ENCODE data around the gene BRI3. TPM values are rescaled to one million over a fixed set of nuclear protein-coding genes. Genes with fewer than 3 reads are reported as not detected.

The BRI3 gene
- total RNA-seq, 3 donors from 2014 or later = 46.4 to 58.1 (median 51.1) TPM

DNA sequence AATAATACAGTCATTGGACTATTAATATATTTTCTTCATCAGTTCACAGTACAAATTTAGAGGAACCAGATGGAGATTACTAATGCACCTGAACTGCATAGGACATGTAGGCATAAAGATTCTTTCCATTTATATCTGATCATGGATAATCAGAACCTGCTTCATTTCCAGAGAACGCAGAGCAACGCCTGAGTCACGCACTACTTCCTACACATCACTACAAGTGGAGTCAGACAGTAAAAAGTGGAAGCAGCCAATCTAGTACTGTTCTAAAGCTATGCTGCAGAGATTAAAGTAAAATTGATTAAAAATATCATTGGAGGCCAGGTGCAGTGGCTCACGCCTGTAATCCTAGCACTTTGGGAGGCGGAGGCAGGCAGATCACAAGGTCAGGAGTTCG is 43.3 kb downstream of the BRI3 start:
- Mint-ChIP-seq H3K27me3 (ENCODE audit: low read depth) (peaks cover 6% of the 10 kb centered on the region), H3K4me3 (no peak overlapping the region), H3K36me3 (ENCODE audit: insufficient read depth) (no peaks in the 10 kb centered on the region), H3K9me3 (no peaks in the 10 kb centered on the region), H3K4me1 (ENCODE audit: low read depth) (no peaks in the 10 kb centered on the region)
- ATAC-seq (no peak), DNase-seq (no peak)

DNA sequence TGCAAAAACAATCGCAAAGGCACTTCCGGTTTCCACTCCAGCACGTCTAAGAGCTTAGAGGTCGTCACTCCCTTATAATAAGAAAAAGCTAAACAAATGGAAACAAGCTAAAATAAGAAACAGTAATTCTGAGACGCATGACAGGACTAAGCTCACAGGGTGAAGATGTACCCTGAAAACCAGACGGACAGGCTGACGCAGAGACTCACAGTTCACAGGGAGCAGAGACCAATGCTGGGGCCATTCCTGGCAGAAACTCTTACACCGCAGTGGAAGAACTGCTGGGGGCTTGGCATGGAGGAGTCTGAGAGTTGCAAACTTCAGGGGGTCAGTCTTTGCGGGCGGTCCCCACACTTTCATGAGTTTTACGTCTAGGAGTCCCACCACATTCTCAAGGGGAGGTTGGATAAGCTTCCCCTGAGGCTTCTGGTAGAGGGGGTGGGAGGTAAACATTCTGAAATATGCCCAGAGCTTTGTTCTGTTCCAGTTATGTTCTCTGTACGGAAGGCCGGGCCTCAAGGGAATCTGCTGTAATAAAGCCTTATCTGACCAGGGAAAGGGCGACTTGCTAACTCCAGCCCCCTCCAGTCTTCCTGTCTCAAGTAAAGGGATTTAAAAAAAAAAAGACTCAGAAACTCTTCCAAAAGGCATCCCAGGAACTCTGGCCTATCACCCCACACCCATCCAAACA is 47.8 kb downstream of the BRI3 start:
- Mint-ChIP-seq H3K36me3 (ENCODE audit: insufficient read depth) (no peaks in the 10 kb centered on the region), H3K4me1 (ENCODE audit: low read depth) (no peaks in the 10 kb centered on the region), H3K9me3 (no peaks in the 10 kb centered on the region), H3K4me3 (no peak overlapping the region), H3K27me3 (ENCODE audit: low read depth) (no peaks in the 10 kb centered on the region)
- no peak for ATAC-seq
- no peak for DNase-seq

DNA sequence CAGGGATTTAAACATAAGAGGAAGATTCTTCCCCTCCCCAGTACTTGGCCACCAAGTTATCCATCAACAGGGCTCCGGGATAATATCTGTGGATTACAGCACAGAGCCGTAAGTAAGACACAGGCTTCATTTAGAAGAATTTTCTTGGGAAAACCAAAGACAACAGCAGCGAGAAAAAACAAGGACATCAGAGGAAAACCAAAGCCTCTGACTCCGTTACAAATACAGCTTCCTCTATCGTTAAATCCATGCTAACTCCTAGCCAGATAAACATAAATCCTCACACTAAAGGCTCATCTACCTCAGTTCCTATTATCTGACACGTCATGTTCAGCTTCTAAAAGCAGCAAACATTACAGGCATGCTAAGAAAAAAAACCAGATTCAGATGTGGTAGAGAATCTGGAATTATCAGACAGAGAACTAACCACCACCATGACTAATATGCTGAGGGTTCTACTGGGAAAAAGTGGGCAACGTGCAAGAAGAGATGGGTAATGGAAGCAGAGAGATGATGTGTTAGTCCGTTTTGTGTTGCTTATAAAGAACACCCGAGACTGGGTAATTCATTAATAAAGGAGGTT is 48.4 kb downstream of the BRI3 start:
- Mint-ChIP-seq H3K9me3 (no peaks in the 10 kb centered on the region), H3K4me1 (ENCODE audit: low read depth) (no peaks in the 10 kb centered on the region), H3K36me3 (ENCODE audit: insufficient read depth) (no peaks in the 10 kb centered on the region), H3K27me3 (ENCODE audit: low read depth) (no peaks in the 10 kb centered on the region), H3K4me3 (no peak overlapping the region)
- ATAC-seq (no peak), DNase-seq (no peak)

DNA sequence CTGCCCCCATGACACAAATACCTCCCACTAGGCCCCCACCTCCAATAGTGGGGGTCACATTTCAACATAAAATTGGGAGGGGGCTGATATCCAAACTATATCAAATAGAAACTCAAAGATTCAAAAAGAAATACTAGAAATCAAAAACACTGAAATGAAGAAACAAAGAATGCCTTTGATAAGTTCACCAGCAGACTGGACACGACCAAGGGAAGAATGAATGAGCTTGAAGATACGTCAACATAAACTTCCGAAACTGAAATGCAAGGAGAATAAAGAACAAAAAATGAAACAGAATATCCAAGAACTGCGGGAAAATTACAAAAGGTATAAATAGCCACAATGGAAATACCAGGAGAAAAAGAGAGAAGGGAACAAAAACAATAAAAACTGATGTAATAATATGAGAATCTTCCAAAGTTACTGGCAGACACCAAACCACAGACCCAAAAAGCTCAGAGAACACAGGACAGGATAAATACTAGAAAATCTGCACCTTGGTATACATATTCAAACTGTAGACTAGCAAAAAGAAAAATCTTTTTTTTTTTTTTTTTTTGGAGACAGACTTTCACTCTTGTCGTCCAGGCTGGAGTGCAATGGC is 49.5 kb downstream of the BRI3 start:
- ATAC-seq (no peak), DNase-seq (no peak)
- Mint-ChIP-seq H3K4me3 (no peak overlapping the region), H3K9me3 (no peaks in the 10 kb centered on the region), H3K27me3 (ENCODE audit: low read depth) (peaks cover 2% of the 10 kb centered on the region), H3K4me1 (ENCODE audit: low read depth) (no peaks in the 10 kb centered on the region), H3K36me3 (ENCODE audit: insufficient read depth) (no peaks in the 10 kb centered on the region)

DNA sequence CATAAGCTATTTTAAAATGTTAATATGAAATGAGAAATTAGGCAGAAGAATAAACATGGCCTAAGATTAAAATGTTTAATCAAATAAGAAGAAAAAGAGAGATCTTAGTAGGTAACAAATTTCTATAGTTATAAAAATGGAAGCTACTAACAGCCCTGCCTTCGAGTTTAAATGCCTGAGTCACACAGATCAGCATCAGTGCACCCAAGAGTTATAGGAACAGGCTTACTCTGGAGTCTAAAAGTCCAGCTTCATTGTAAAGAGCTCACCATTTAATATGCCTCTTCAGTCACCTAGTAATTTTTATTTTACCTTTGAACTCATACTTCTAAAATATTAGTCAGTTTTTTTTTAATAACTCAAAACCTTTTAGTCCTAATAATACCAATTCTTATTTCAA is 52.6 kb downstream of the BRI3 start:
- DNase-seq = no peak
- ATAC-seq = no peak
- Mint-ChIP-seq H3K36me3 (ENCODE audit: insufficient read depth) (no peaks in the 10 kb centered on the region), H3K4me3 (no peak overlapping the region), H3K27me3 (ENCODE audit: low read depth) (peaks cover 2% of the 10 kb centered on the region), H3K4me1 (ENCODE audit: low read depth) (no peaks in the 10 kb centered on the region), H3K9me3 (no peaks in the 10 kb centered on the region)

DNA sequence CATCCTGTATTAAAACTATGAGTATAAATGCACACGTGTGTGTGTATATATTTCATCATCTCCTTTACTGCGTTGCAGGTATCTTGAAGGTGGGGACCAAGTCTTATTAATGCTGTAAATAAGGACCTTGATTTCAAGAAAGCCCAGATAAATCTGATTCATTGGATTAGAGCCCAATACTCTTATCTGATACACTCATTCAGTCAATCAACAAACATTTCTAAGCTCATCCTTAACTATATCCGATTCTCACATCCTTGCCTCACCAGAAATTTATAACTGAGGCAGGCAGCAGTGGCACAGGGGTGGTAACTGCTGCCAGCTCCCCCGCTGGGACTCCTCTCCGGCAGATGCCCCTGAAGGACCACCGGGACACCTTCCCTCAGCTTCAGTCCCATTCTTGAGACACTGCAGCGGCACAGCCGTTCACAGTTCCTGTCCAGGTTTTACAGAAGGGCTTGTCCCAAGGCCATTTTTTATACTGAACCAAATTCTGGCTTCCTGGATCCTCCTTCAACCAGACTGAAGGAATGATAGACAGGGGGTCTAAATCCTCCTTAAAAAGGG is 54.0 kb downstream of the BRI3 start:
- no peak for DNase-seq
- Mint-ChIP-seq H3K9me3 (no peaks in the 10 kb centered on the region), H3K4me1 (ENCODE audit: low read depth) (no peaks in the 10 kb centered on the region), H3K36me3 (ENCODE audit: insufficient read depth) (no peaks in the 10 kb centered on the region), H3K4me3 (no peak overlapping the region), H3K27me3 (ENCODE audit: low read depth) (peaks cover 2% of the 10 kb centered on the region)
- ATAC-seq = no peak

DNA sequence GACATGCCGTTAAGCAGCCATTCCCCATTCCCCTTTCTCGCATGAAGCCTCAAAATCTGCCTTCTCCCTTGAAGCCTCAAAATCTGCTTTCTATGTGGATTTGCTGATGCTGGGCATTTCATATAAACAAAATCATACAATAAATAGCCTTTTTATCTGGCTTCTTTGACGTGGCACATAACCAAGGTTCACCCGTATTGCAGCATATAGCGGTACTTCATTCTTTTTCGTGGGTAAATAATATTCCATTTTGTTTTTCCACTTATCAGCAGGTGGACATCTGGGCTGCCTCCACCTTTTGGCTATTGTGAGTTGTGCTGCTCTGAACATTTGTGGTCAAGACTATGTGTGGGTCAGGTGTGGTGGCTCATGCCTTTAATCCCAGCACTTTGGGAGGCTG is 57.0 kb downstream of the BRI3 start:
- ATAC-seq (no peak), DNase-seq (no peak)
- peaks cover 2% of the 10 kb centered on the region for H3K27me3 Mint-ChIP-seq (ENCODE audit: low read depth)
- no peak overlapping the region for H3K4me3 Mint-ChIP-seq
- H3K36me3 Mint-ChIP-seq (ENCODE audit: insufficient read depth) = no peaks in the 10 kb centered on the region
- no peaks in the 10 kb centered on the region for H3K9me3 Mint-ChIP-seq
- no peaks in the 10 kb centered on the region for H3K4me1 Mint-ChIP-seq (ENCODE audit: low read depth)

DNA sequence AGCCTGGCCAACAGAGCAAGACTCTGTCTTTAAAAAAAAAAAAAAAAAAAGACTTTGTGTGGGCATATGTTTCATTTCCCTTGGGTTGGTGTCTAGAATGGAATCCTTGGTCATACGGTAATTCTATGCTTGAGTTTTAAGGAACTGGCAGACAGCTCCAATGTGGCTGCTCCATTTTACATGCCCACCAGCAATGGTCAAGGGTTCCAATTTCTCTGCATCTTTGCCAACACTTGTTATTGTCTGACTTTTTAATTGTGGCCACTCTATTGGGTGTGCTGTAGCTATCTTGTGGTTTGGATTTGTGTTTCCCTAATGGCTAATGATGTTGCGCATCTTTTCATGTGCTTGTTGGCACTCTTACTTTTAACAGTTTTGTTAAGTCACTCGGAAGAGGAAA is 57.6 kb downstream of the BRI3 start:
- ATAC-seq (no peak), DNase-seq (no peak)
- no peak overlapping the region for H3K4me3 Mint-ChIP-seq

DNA sequence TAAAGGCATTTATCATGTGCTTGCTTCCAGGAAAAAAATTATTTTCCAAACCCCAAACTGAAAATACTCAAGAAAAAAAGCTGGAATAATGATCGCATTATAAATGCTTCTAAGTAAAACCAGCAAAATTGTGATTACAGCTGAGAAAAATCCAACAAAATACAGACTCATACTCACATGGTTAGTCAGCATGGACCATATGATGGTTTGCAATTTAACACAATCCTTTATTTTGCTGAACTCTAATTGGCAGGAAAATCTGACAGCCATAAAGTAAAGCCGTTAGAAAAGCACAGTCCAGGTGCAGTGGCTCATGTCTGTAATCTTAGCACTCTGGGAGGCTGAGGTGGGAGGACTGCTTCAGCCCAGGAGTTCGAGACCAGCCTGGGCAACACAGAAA is 59.6 kb downstream of the BRI3 start:
- H3K27me3 Mint-ChIP-seq (ENCODE audit: low read depth) = peaks cover 2% of the 10 kb centered on the region
- no peaks in the 10 kb centered on the region for H3K9me3 Mint-ChIP-seq
- H3K36me3 Mint-ChIP-seq (ENCODE audit: insufficient read depth) = no peaks in the 10 kb centered on the region
- DNase-seq (no peak), ATAC-seq (no peak)
- H3K4me1 Mint-ChIP-seq (ENCODE audit: low read depth) = no peaks in the 10 kb centered on the region
- no peak overlapping the region for H3K4me3 Mint-ChIP-seq

More for the DNA sequence above, 57.6 kb downstream of the BRI3 start:
- Mint-ChIP-seq H3K4me1 (ENCODE audit: low read depth) (no peaks in the 10 kb centered on the region), H3K36me3 (ENCODE audit: insufficient read depth) (no peaks in the 10 kb centered on the region), H3K9me3 (no peaks in the 10 kb centered on the region), H3K27me3 (ENCODE audit: low read depth) (peaks cover 2% of the 10 kb centered on the region)

Other genes starting within 250 kb of the BRI3 start
- gene LMTK2, start 174.8 kb upstream of the BRI3 start, total RNA-seq = 10 to 100 TPM; 18.5 to 23.2 (median 18.6) TPM
- gene BHLHA15, start 70.2 kb upstream of the BRI3 start, total RNA-seq = under 1 TPM in 2 of 3 donors, not detected in 1; 0.52 to 0.69 TPM
- 10 to 100 TPM; 35.1 to 42.8 (median 36.1) TPM for gene TECPR1, start 29.5 kb upstream of the BRI3 start, total RNA-seq
- gene BAIAP2L1, start 119.4 kb downstream of the BRI3 start, total RNA-seq = 1 to 10 TPM in 1 of 3 donors, under 1 TPM in 2; 0.34 to 1.2 (median 0.56) TPM